SU-DHL-6 (cell line): ENCODE data around the gene TRIML1.

ENCODE experiments used
- EZH2phosphoT487 ChIP-seq: fragments of 200-600 bp; sonication (generic), shearing (Covaris generic); conservative IDR thresholded peaks from 2 replicates; pipeline ENCODE4 v1.6.1; 2018; ENCODE audit warnings: mild to moderate bottlenecking, antibody characterized with exemption, low read length, moderate library complexity, mixed read lengths
- TF ChIP-seq, protein P1 (sequence below): fragments of 200-600 bp; sonication (generic); IDR thresholded peaks from one replicate; pipeline ENCODE4 v1.5.1; 2017; ENCODE audit warnings: antibody characterized with exemption, mild to moderate bottlenecking, low read length, moderate library complexity; ENCODE audit not compliant: insufficient read depth, poor library complexity, severe bottlenecking

DNA sequence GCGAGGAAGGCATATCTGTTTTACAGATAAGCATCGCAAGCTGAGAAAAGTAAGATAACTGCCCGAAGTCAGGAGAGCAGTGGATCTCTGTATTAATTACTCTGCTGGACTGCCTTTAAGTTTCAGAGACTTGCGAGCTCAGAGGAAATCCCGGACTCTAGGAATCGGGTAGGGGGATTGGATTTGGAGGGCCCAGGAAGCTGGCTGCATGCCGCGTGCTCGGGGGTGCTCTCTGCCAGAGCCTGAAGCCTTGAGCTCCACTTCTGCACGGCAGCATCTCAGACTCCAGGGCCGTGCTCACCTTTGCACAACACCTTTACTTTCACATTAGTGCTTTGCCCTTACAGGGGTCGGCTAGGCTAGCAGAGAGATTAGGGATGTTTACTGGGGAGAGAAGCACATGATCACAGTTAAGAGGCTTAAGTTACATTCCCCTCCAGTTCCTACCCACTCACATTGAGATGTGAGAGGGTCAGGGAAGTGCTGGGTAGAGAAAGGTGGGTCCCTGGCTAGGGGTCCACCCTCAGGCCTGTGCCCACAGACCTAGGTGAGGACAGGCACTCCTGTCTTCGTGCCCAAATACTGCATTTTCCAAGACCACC lies 57.0 kb downstream of the TRIML1 start:
- TF ChIP-seq, protein P1, sequence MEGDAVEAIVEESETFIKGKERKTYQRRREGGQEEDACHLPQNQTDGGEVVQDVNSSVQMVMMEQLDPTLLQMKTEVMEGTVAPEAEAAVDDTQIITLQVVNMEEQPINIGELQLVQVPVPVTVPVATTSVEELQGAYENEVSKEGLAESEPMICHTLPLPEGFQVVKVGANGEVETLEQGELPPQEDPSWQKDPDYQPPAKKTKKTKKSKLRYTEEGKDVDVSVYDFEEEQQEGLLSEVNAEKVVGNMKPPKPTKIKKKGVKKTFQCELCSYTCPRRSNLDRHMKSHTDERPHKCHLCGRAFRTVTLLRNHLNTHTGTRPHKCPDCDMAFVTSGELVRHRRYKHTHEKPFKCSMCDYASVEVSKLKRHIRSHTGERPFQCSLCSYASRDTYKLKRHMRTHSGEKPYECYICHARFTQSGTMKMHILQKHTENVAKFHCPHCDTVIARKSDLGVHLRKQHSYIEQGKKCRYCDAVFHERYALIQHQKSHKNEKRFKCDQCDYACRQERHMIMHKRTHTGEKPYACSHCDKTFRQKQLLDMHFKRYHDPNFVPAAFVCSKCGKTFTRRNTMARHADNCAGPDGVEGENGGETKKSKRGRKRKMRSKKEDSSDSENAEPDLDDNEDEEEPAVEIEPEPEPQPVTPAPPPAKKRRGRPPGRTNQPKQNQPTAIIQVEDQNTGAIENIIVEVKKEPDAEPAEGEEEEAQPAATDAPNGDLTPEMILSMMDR, result no peak
- TF ChIP-seq EZH2phosphoT487, result no peak
